SH-SY5Y (cell line): ENCODE measurements around the gene MARK1.

Experiments
- GATA2 ChIP-seq: IDR thresholded peaks from 2 replicates; pipeline ENCODE4 v1.6.1; 2011; ENCODE audit warnings: mild to moderate bottlenecking, low read depth, low read length
- GATA3 ChIP-seq: IDR thresholded peaks from 2 replicates; pipeline ENCODE4 v1.6.1; 2011; ENCODE audit warnings: low read depth, mild to moderate bottlenecking, low read length, moderate library complexity

The MARK1 gene

GRCh38 chr1:220563564-220563963 is 35.6 kb downstream of the MARK1 start:
- no peak for TF ChIP-seq GATA2
- no peak for TF ChIP-seq GATA3

GRCh38 chr1:220564216-220564615 is 36.3 kb downstream of the MARK1 start:
- TF ChIP-seq GATA2 (no peak), GATA3 (no peak)

GRCh38 chr1:220565670-220566069 is 37.7 kb downstream of the MARK1 start:
- TF ChIP-seq GATA2 = peak; percentile 70
- TF ChIP-seq GATA3 = no peak

GRCh38 chr1:220566869-220567268 is 38.9 kb downstream of the MARK1 start:
- TF ChIP-seq GATA2 (no peak), GATA3 (no peak)

GRCh38 chr1:220572416-220572815 is 44.5 kb downstream of the MARK1 start:
- TF ChIP-seq GATA3 = no peak
- TF ChIP-seq GATA2 = no peak

GRCh38 chr1:220573836-220574235 is 45.9 kb downstream of the MARK1 start:
- no peak for TF ChIP-seq GATA2
- no peak for TF ChIP-seq GATA3

- no peak for TF ChIP-seq GATA3
- TF ChIP-seq GATA2 = no peak
Observed at GRCh38 chr1:220575718-220576497, 48.0 kb downstream of the MARK1 start.

- TF ChIP-seq GATA3 (no peak), GATA2 (no peak)
Observed at GRCh38 chr1:220577926-220578325, 50.0 kb downstream of the MARK1 start.

- TF ChIP-seq GATA3 = no peak
- TF ChIP-seq GATA2 = no peak
Observed at GRCh38 chr1:220579317-220579716, 51.4 kb downstream of the MARK1 start.

GRCh38 chr1:220592714-220593113 is 64.8 kb downstream of the MARK1 start:
- TF ChIP-seq GATA2 = no peak
- no peak for TF ChIP-seq GATA3

- TF ChIP-seq GATA3 (no peak), GATA2 (no peak)
Observed at GRCh38 chr1:220594356-220594755, 66.4 kb downstream of the MARK1 start.

GRCh38 chr1:220595179-220595578 is 67.2 kb downstream of the MARK1 start:
- TF ChIP-seq GATA2 (no peak), GATA3 (no peak)

GRCh38 chr1:220604926-220605325 is 77.0 kb downstream of the MARK1 start:
- TF ChIP-seq GATA3 (no peak), GATA2 (no peak)

- no peak for TF ChIP-seq GATA2
- no peak for TF ChIP-seq GATA3
Observed at GRCh38 chr1:220616836-220617235, 88.9 kb downstream of the MARK1 start.

GRCh38 chr1:220628431-220628830 is 100.5 kb downstream of the MARK1 start:
- no peak for TF ChIP-seq GATA3
- TF ChIP-seq GATA2 = no peak
